HepG2 (cell line): Measurements from ENCODE around the gene HDHD3. TPM values are rescaled to one million over a fixed set of nuclear protein-coding genes. Genes with fewer than 3 reads are reported as not detected.
A peak's percentile ranks its signal among the peaks of the same experiment; 100 is the strongest.
"Not testable (repeated sequence)": the region's sequence is repeated elsewhere in the genome, so short reads cannot be mapped to it uniquely, and the experiment has no call there.

Experiments used
- ARID4A ChIP-seq: sonication (generic); formaldehyde crosslinking; IDR thresholded peaks from 2 replicates; pipeline ENCODE4 v1.5.0; 2020; ENCODE audit warnings: mild to moderate bottlenecking, missing genetic modification reagents, borderline replicate concordance
- CTCF ChIP-seq: sonication (generic); formaldehyde crosslinking; IDR thresholded peaks from 2 replicates; pipeline ENCODE4 v1.5.0; 2020; ENCODE audit warnings: mild to moderate bottlenecking, missing genetic modification reagents, moderate library complexity
- FOXO1 ChIP-seq: sonication (generic); formaldehyde crosslinking; IDR thresholded peaks from 2 replicates; pipeline ENCODE4 v1.4.0; 2020; ENCODE audit warnings: missing genetic modification reagents
- HMGXB4 ChIP-seq, 2 experiments: sonication (generic) in 1 of 2; formaldehyde crosslinking in 1 of 2; IDR thresholded peaks; 2 replicates each; pipeline versions ENCODE4 v1.4.0 to v1.6.1; 2018 to 2020; ENCODE audit warnings: missing genetic modification reagents in 2 of 2, borderline replicate concordance in 1 of 2, low read depth in 1 of 2, mild to moderate bottlenecking in 1 of 2, missing biosample characterization in 1 of 2
- IRF2 ChIP-seq: IDR thresholded peaks from 2 replicates; pipeline ENCODE4 v1.6.1; 2018; ENCODE audit warnings: missing genetic modification reagents, missing compliant biosample characterization
- NFKBIZ ChIP-seq: IDR thresholded peaks from 2 replicates; pipeline ENCODE4 v1.6.1; 2018; ENCODE audit warnings: missing genetic modification reagents, missing compliant biosample characterization
- NR2F1 ChIP-seq, 2 experiments: fragments of 450-650 bp in 1 of 2; formaldehyde crosslinking in 1 of 2; IDR thresholded peaks; 2 replicates each; pipeline versions ENCODE4 v1.5.0 to v1.6.1; 2016 to 2020; ENCODE audit warnings: mild to moderate bottlenecking in 1 of 2, missing compliant biosample characterization in 1 of 2, missing genetic modification reagents in 1 of 2, moderate library complexity in 1 of 2
- NR2F6 ChIP-seq, 2 experiments: IDR thresholded peaks; 2 replicates each; pipeline ENCODE4 v1.6.1; 2016; ENCODE audit warnings: antibody characterized with exemption in 1 of 2, mild to moderate bottlenecking in 1 of 2
- REPIN1 ChIP-seq: sonication (generic); formaldehyde crosslinking; IDR thresholded peaks from 2 replicates; pipeline ENCODE4 v1.8.0; 2022; ENCODE audit warnings: missing genetic modification reagents, low read depth, mild to moderate bottlenecking, borderline replicate concordance
- RXRB ChIP-seq: IDR thresholded peaks from 2 replicates; pipeline ENCODE4 v1.6.1; 2016; ENCODE audit warnings: borderline replicate concordance, missing genetic modification reagents, missing compliant biosample characterization
- SOX6 ChIP-seq, 2 experiments: fragments of 450-650 bp in 1 of 2; sonication (generic) in 1 of 2; formaldehyde crosslinking in 1 of 2; IDR thresholded peaks; 2 replicates each; pipeline versions ENCODE4 v1.4.0 to v1.6.1; 2017 to 2020; ENCODE audit warnings: antibody characterized with exemption in 1 of 2, mild to moderate bottlenecking in 1 of 2, missing genetic modification reagents in 1 of 2
- TEAD3 ChIP-seq: optimal IDR thresholded peaks from 2 replicates; pipeline ENCODE3; 2016; ENCODE audit warnings: borderline replicate concordance
- ZNF362 ChIP-seq: sonication (generic); formaldehyde crosslinking; IDR thresholded peaks from 2 replicates; pipeline ENCODE4 v1.4.0; 2020; ENCODE audit warnings: missing genetic modification reagents, mild to moderate bottlenecking, borderline replicate concordance
- polyA plus RNA-seq, 8 experiments: library from polyadenylated mRNA; depleted of rRNA in 3 of 8; stranded (reverse) in 7 of 8; unstranded in 1 of 8; fragments of >200 nt; fragmentation: Illumina TruSeq in 4 of 8; extraction: Trizol in 4 of 8; gene quantifications; 2 replicates each; pipeline versions ENCODE4 v1.2.1 to v1.2.3, GENCODE V29; 2011 to 2016; ENCODE audit warnings: low read depth in 4 of 8, missing spikeins in 1 of 8, mixed read lengths in 1 of 8; ENCODE audit not compliant: insufficient read depth in 1 of 8
- total RNA-seq, 5 experiments: library from RNA; depleted of rRNA; stranded (reverse); fragments of >200 nt; fragmentation: Illumina TruSeq; extraction: Trizol; gene quantifications; 2 replicates each; pipeline ENCODE4 v1.2.3, GENCODE V29; 2016; ENCODE audit warnings: low read depth in 1 of 5
- TF ChIP-seq, protein P1 (sequence below): IDR thresholded peaks from 2 replicates; pipeline ENCODE4 v1.6.1; 2012; ENCODE audit warnings: inconsistent platforms
- TF ChIP-seq, protein P2 (sequence below): sonication (generic); formaldehyde crosslinking; IDR thresholded peaks from 2 replicates; pipeline ENCODE4 v1.4.0; 2020; ENCODE audit warnings: missing genetic modification reagents

The HDHD3 gene
- total and polyA plus RNA-seq, 2 of the 13 experiments (the other 11 are each of a cell fraction or from before 2014, with no cell fraction given), result 23.1 to 38.5 TPM

- TF ChIP-seq CTCF (CRISPR knock-in tag), result peak; percentile 92
- TF ChIP-seq, protein P1, sequence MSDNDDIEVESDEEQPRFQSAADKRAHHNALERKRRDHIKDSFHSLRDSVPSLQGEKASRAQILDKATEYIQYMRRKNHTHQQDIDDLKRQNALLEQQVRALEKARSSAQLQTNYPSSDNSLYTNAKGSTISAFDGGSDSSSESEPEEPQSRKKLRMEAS, result 0 out of 2 replicates have a peak, but pooled peaks have one; percentile 17
- peak; percentile 45; the same call in 1 of the 2 replicates for TF ChIP-seq REPIN1 (CRISPR knock-in tag)
- TF ChIP-seq, protein P2, sequence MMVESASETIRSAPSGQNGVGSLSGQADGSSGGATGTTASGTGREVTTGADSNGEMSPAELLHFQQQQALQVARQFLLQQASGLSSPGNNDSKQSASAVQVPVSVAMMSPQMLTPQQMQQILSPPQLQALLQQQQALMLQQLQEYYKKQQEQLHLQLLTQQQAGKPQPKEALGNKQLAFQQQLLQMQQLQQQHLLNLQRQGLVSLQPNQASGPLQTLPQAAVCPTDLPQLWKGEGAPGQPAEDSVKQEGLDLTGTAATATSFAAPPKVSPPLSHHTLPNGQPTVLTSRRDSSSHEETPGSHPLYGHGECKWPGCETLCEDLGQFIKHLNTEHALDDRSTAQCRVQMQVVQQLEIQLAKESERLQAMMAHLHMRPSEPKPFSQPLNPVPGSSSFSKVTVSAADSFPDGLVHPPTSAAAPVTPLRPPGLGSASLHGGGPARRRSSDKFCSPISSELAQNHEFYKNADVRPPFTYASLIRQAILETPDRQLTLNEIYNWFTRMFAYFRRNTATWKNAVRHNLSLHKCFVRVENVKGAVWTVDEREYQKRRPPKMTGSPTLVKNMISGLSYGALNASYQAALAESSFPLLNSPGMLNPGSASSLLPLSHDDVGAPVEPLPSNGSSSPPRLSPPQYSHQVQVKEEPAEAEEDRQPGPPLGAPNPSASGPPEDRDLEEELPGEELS (CRISPR knock-in tag), result peak; percentile 54
- TF ChIP-seq TEAD3, result peak; percentile 25
- peak; percentile 52; the same call in 1 of the 2 replicates for TF ChIP-seq ZNF362 (CRISPR knock-in tag)
- TF ChIP-seq NR2F6, SOX6 (IDR thresholded peaks at IDR 0.05): not testable (repeated sequence)
- TF ChIP-seq NR2F6 (CRISPR knock-in tag; IDR thresholded peaks at IDR 0.05), result peak; percentile 32; the same call in 1 of the 2 replicates
- 0 out of 2 replicates have a peak, but pooled peaks have one; percentile 53 for TF ChIP-seq IRF2 (CRISPR knock-in tag)
- peak; percentile 77; the same call in 1 of the 2 replicates for TF ChIP-seq FOXO1 (CRISPR knock-in tag)
- TF ChIP-seq RXRB (CRISPR knock-in tag), result 0 out of 2 replicates have a peak, but pooled peaks have one; percentile 27
- TF ChIP-seq NFKBIZ (CRISPR knock-in tag), result 0 out of 2 replicates have a peak, but pooled peaks have one; percentile 35
- TF ChIP-seq ARID4A, result peak; percentile 31; the same call in 1 of the 2 replicates
- peak in 1 of 2 experiments; percentile 16; a peak in 1 of 4 replicates for TF ChIP-seq NR2F1 (CRISPR knock-in tag; IDR thresholded peaks at IDR 0.05)
- TF ChIP-seq HMGXB4 (CRISPR knock-in tag; IDR thresholded peaks at IDR 0.05; ENCODE audit: borderline replicate concordance in 1 of 2, low read depth in 1 of 2), result peak in 1 of 2 experiments; percentile 52; a peak in 1 of 4 replicates
- TF ChIP-seq SOX6 (CRISPR knock-in tag; IDR thresholded peaks at IDR 0.05), result peak; percentile 39; the same call in 1 of the 2 replicates
These were observed 30.2 kb upstream of the HDHD3 start (continued) for GRCh38 chr9:113406873-113407511.
